Activated CD4-positive, alpha-beta memory T cell treated with anti-CD3 and anti-CD28 coated beads, Interleukin-2, amount 10 ng/mL, durations not matched to agents 7 days and 5 days (primary cell): Measurements from ENCODE around the gene KRTAP4-7. TPM values are rescaled to one million over a fixed set of nuclear protein-coding genes. Genes with fewer than 3 reads are reported as not detected.
"Not testable (repeated sequence)": the region's sequence is repeated elsewhere in the genome, so short reads cannot be mapped to it uniquely, and the experiment has no call there.

ENCODE experiments used
- CTCF ChIA-PET: fragments of 350-600 bp; sonication (Branson Sonifier 250); formaldehyde crosslinking; loops from one replicate; lab custom pipeline; 2021; ENCODE audit warnings: antibody characterized with exemption, inconsistent platforms; lab: Charles Lee
- POLR2A ChIA-PET: fragments of 350-600 bp; sonication (Branson Sonifier 250); formaldehyde crosslinking; loops from one replicate; lab custom pipeline; 2021; ENCODE audit warnings: antibody characterized with exemption; lab: Charles Lee
- DNase-seq: peaks from one replicate; pipeline ENCODE4 v3.0.0-alpha.2; 2020
- H3K27ac Mint-ChIP-seq: one replicate; pipeline ENCODE4 v1.8.0; 2021; ENCODE audit warnings: mild to moderate bottlenecking, mixed read lengths
- H3K27me3 Mint-ChIP-seq: one replicate; pipeline ENCODE4 v1.8.0; 2021; ENCODE audit warnings: mixed read lengths
- H3K36me3 Mint-ChIP-seq: one replicate; pipeline ENCODE4 v1.8.0; 2021; ENCODE audit warnings: low read depth, mixed read lengths
- H3K4me1 Mint-ChIP-seq: one replicate; pipeline ENCODE4 v1.8.0; 2021; ENCODE audit warnings: mixed read lengths
- H3K4me3 Mint-ChIP-seq: one replicate; pipeline ENCODE4 v1.8.0; 2021; ENCODE audit warnings: mild to moderate bottlenecking, mixed read lengths
- H3K9me3 Mint-ChIP-seq: one replicate; pipeline ENCODE4 v1.8.0; 2021; ENCODE audit warnings: mixed read lengths
- total RNA-seq, 2 experiments: library from RNA; stranded (reverse); gene quantifications; one replicate each; pipeline ENCODE4 v1.2.3, GENCODE V29; 2021

KRTAP4-7 gene
- not detected for total RNA-seq

DNA sequence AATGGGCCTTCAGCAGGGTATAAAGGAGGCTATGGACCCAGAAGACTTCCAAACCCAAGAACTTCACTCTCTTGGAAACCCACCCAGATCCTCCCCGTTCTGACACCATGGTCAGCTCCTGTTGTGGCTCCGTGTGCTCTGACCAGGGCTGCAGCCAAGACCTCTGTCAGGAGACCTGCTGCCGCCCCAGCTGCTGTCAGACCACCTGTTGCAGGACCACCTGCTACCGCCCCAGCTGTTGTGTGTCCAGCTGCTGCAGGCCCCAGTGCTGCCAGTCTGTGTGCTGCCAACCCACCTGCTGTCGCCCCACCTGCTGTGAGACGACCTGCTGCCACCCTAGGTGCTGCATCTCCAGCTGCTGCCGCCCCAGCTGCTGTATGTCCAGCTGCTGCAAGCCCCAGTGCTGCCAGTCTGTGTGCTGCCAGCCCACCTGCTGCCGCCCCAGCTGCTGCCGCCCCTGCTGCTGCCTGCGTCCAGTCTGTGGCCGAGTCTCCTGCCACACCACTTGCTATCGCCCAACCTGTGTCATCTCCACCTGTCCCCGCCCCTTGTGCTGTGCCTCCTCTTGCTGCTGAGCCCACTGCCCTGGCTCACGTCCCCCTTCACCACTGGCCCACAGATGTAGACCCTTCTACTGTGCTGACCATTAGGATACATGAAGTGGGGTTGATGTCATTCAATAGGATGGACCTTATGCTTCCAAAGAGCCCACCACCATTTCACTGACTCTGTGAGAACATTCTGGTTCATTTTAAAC, at the start of gene KRTAP4-7:
KRTAP4-7 (plus strand) TSS at position 51 of the 757 bp plus-strand sequence; CDS start at position 108, 57 bp downstream.
- H3K27ac Mint-ChIP-seq, DNase-seq, H3K4me3 Mint-ChIP-seq, H3K36me3 Mint-ChIP-seq, CTCF ChIA-PET, H3K4me1 Mint-ChIP-seq, H3K27me3 Mint-ChIP-seq, POLR2A ChIA-PET, H3K9me3 Mint-ChIP-seq: not testable (repeated sequence)

DNA sequence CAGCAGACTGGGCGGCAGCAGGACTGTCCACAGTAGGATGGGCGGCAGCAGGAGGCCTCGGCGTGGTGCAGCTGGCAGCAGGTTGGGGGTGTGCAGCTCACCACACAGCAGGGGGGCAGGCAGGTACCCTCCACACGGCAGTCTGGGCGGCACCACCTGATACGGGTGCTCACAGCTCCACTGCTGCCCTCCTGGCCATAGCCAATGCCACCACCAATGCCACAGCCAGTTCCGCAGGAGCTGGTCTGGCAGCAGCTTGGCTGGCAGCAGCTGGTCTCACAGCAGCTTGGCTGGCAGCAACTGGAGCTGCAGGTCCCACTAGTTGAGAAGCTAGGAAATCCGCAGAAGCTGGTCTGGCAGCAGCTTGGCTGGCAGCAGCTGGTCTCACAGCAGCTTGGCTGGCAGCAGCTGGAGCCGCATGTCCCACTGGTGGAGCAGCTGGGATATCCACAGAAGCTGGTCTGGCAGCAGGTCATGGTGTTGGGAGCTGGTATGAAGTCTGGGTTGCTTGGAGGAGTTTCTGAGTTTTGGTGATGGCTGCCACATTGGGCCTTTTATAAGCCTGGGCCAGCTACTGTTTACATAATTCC, 49.5 kb upstream of the KRTAP4-7 start, which contains the start of gene KRTAP1-3:
KRTAP1-3 (minus strand) TSS at position 529 of the 590 bp plus-strand sequence; CDS start at position 476, 53 bp downstream.
- H3K36me3 Mint-ChIP-seq, H3K27ac Mint-ChIP-seq, DNase-seq, POLR2A ChIA-PET, H3K4me3 Mint-ChIP-seq, CTCF ChIA-PET, H3K4me1 Mint-ChIP-seq, H3K9me3 Mint-ChIP-seq: not testable (repeated sequence)
- H3K27me3 Mint-ChIP-seq, result peaks cover 21% of the 10 kb centered on the region

DNA sequence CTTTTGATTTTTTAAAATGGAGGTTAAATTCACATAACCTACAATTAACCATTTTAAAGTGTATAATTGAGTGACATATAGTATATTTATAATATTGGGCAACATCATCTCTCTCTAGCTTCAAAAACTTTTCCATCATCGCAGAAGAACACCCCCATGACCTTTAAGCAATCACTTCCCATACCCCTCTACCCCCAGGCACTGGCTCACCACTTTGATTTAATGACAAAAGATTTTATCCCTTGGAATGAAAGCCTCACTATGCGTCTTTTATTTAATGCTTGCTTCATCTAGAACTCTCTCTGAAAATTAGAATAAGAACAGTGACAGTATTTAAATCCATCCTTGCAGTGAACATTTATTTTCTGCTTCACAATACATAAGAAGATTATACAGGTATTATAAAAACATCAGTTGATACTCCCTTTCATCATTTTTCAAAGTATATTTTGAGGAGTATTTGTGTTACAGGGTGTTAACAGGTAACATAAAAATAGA, 46.0 kb upstream of the KRTAP4-7 start:
- H3K36me3 Mint-ChIP-seq, result no peaks in the 10 kb centered on the region
- H3K27me3 Mint-ChIP-seq, result peaks cover 14% of the 10 kb centered on the region
- no peak overlapping the region for H3K27ac Mint-ChIP-seq
- CTCF ChIA-PET, result no interaction called here
- H3K4me1 Mint-ChIP-seq, result no peaks in the 10 kb centered on the region
- no peak for DNase-seq
- POLR2A ChIA-PET, result no interaction called here
- H3K9me3 Mint-ChIP-seq, result peaks cover 4% of the 10 kb centered on the region
- H3K4me3 Mint-ChIP-seq, result no peak overlapping the region

DNA sequence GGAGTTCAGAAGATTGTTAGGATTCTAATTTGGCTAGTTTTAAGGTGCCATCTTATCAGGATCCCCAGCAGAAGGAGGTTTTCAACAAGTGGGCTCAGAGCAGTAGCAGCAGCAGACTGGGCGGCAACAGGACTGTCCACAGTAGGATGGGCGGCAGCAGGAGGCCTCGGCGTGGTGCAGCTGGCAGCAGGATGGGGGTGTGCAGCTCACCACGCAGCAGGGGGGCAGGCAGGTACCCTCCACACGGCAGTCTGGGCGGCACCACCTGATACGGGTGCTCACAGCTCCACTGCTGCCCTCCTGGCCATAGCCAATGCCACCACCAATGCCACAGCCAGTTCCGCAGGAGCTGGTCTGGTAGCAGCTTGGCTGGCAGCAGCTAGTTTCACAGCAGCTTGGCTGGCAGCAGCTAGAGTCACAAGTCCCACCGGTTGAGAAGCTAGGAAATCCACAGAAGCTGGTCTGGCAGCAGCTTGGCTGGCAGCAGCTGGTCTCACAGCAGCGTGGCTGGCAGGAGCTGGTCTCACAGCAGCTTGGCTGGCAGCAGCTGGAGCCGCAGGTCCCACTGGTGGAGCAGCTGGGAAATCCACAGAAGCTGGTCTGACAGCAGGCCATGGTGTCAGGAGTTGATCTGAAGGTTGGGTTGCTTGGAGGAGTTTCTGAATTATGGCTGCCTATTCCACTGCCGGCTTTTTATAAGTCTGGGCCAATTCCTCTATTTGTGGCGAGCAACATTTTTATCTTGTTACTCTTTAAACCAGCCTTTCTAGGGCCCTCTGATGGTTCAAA, 43.0 kb upstream of the KRTAP4-7 start, which contains the start of gene KRTAP1-1:
KRTAP1-1 (minus strand) TSS at position 668 of the 789 bp plus-strand sequence; CDS start at position 615, 53 bp downstream.
- H3K4me1 Mint-ChIP-seq, DNase-seq, H3K4me3 Mint-ChIP-seq, H3K9me3 Mint-ChIP-seq, H3K36me3 Mint-ChIP-seq, CTCF ChIA-PET, POLR2A ChIA-PET, H3K27ac Mint-ChIP-seq: not testable (repeated sequence)
- peaks cover 20% of the 10 kb centered on the region for H3K27me3 Mint-ChIP-seq

DNA sequence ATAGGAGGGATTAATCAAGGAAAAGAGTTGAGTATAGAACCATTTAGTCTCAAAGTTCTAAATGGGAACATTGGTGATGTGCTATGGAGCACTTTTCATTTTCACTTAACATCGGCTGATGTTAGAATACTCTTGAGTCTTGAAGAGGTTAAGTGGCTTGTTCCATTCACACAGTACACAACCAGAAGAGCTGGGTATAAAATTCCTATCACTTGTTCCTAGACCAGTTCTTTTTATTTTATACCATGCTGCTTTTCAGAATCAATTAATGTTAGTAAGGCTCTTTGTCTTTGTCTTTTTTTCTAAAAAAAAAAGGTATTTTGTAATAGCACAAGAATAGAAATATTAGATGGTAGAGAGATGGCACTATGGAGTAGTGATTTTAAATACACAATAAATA, 41.0 kb upstream of the KRTAP4-7 start:
- ChIA-PET CTCF (no interaction called here), POLR2A (no interaction called here)
- no peak for DNase-seq
- no peak overlapping the region for H3K4me3 Mint-ChIP-seq
- no peak overlapping the region for H3K27ac Mint-ChIP-seq
- peaks cover 4% of the 10 kb centered on the region for H3K9me3 Mint-ChIP-seq
- peaks cover 22% of the 10 kb centered on the region for H3K27me3 Mint-ChIP-seq
- no peaks in the 10 kb centered on the region for H3K36me3 Mint-ChIP-seq
- no peaks in the 10 kb centered on the region for H3K4me1 Mint-ChIP-seq

DNA sequence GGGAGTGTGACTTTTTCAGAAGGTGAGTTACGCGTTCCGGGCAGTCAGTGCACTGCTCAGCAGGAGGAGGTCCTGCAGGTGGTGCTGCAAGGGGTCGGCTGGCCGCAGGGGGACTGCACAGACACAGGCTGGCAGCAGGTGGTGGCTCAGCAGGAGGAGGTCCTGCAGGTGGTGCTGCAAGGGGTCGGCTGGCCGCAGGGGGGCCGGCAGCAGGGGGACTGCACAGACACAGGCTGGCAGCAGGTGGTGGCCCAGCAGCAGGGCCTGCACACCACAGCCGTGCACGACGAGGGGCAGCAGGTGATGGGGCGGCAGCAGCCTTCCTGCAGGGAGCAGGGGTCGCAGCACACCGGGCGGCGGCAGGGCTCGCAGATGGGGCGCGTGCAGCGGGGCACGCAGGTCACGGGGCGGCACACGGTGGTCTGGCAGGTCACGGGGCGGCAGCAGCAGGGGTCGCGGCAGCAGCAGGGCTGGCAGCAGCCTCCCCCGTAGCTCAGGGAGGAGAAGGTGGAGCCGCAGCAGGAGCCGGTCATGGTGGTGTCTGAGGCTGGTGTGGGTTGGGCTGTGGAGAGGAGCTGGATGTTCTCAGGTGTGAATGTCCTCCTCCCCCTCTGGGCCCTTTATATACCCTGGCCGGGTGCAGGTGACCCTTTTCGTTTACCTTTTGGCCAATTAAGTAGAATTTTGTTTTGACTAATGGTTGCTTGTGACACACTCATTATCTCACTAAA, 37.0 kb upstream of the KRTAP4-7 start, which contains the start of gene KRTAP2-1:
KRTAP2-1 (minus strand) TSS at position 582 of the 731 bp plus-strand sequence; CDS start at position 533, 49 bp downstream.
- H3K9me3 Mint-ChIP-seq, H3K4me3 Mint-ChIP-seq, CTCF ChIA-PET, H3K27ac Mint-ChIP-seq, H3K4me1 Mint-ChIP-seq, DNase-seq, POLR2A ChIA-PET, H3K36me3 Mint-ChIP-seq: not testable (repeated sequence)
- H3K27me3 Mint-ChIP-seq, result peaks cover 15% of the 10 kb centered on the region

DNA sequence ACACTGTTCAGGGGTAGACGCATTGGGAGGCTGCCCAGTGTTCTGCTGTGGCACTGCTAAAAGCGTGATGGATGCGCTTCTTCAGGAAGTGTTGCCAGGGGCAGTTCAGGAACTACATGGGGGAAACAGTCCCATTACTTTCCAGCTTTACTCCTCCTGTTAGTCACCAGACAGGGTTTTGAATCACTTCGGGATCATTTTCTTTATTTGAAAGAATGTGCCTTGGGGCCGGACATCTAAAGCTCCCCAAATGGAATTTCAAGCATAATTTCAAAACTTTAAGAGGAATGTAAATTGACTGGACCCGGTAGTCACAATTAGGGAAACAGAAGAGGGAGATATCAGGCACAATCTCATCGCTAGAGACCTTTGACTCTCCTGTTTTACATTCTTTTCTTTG, 35.5 kb upstream of the KRTAP4-7 start:
- peaks cover 24% of the 10 kb centered on the region for H3K27me3 Mint-ChIP-seq

DNA sequence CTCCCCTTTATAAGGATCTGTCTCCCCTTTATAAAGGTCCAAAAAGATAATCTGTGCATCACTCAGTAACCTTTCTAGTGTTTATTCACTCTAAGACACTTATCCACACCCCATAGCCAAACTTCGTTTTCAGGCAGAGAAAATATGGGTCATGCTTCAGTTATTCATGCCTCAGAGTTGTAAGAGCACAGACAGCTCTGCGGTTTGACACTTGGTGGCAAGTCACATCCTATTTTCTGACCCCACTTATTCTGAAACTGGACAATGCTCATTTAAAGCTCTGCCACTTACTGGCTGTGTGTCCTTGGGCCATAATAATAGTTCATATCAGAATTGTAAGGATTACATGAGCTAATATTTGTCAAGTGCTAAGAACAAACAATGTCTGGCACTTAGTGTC, 34.8 kb upstream of the KRTAP4-7 start:
- H3K27me3 Mint-ChIP-seq, result peaks cover 26% of the 10 kb centered on the region
- no peak overlapping the region for H3K4me3 Mint-ChIP-seq
- H3K27ac Mint-ChIP-seq, result no peak overlapping the region
- DNase-seq, result no peak
- ChIA-PET POLR2A (no interaction called here), CTCF (no interaction called here)
- H3K9me3 Mint-ChIP-seq, result no peaks in the 10 kb centered on the region
- no peaks in the 10 kb centered on the region for H3K4me1 Mint-ChIP-seq
- no peaks in the 10 kb centered on the region for H3K36me3 Mint-ChIP-seq

More for the DNA sequence above, 35.5 kb upstream of the KRTAP4-7 start:
- DNase-seq, result no peak
- ChIA-PET CTCF (interaction anchor here (1.5 kb wide), 1 partner anchor 23 kb away, joined by 3 read pairs; no protein-coding TSS in a partner anchor), POLR2A (no interaction called here)
- Mint-ChIP-seq H3K27ac (no peak overlapping the region), H3K4me3 (no peak overlapping the region), H3K9me3 (no peaks in the 10 kb centered on the region), H3K4me1 (no peaks in the 10 kb centered on the region), H3K36me3 (no peaks in the 10 kb centered on the region)

DNA sequence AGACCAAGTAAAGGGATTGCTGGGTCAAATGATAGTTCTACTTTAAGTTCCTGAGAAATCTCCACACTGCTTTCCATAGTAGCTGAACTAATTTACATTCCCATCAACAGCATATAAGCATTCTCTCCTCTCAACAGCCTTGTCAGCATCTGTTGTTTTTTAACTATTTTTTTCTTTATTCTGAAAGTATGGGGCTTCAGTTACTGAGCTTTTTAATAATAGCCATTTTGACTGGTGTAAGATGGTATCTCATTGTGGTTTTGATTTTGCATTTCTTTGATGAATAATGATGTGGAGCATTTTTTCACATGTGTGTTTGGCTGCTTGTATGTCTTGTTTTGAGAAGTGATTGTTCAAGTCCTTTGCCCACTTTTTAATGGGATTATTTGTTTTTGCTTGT, 31.4 kb upstream of the KRTAP4-7 start:
- ChIA-PET CTCF (no interaction called here), POLR2A (no interaction called here)
- no peak overlapping the region for H3K4me3 Mint-ChIP-seq
- no peaks in the 10 kb centered on the region for H3K9me3 Mint-ChIP-seq
- H3K27ac Mint-ChIP-seq, result no peak overlapping the region
- DNase-seq, result no peak
- peaks cover 21% of the 10 kb centered on the region for H3K27me3 Mint-ChIP-seq
- H3K36me3 Mint-ChIP-seq, result no peaks in the 10 kb centered on the region
- no peaks in the 10 kb centered on the region for H3K4me1 Mint-ChIP-seq

DNA sequence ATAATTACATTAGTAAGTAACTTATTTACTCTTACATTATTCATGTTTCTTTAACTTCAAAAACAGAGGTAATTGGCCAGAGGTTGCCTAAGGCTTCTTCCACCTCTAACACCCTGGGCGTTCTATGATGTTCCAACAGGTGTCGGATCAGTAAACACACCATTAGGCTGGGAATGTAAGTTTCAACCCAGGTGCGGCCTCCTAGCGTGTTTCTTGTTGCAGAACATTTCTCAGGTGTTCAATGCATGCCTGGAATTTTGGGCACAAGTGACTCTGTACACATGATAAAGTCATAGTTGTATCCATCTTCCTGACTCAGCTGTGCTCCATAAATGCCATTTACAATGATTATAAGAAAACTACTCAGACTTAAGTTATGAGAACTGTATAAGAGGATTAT, 29.9 kb upstream of the KRTAP4-7 start:
- Mint-ChIP-seq H3K27me3 (peaks cover 23% of the 10 kb centered on the region), H3K36me3 (no peaks in the 10 kb centered on the region), H3K4me3 (no peak overlapping the region), H3K27ac (no peak overlapping the region), H3K9me3 (no peaks in the 10 kb centered on the region), H3K4me1 (no peaks in the 10 kb centered on the region)
- POLR2A ChIA-PET, result no interaction called here
- no peak for DNase-seq
- CTCF ChIA-PET, result no interaction called here

DNA sequence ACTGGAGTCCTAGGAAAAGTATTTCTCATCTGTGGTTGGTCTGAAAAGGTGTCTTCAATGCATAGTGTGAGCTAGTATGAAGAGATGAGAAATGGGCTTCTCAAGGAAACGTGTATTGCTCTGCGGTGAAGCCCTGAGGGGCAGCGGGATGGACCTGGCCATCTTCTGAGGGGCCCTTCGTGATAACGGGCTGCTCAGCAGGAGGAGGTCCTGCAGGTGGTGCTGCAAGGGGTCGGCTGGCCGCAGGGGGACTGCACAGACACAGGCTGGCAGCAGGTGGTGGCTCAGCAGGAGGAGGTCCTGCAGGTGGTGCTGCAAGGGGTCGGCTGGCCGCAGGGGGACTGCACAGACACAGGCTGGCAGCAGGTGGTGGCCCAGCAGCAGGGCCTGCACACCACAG, 29.4 kb upstream of the KRTAP4-7 start:
- DNase-seq, CTCF ChIA-PET, H3K36me3 Mint-ChIP-seq, H3K4me1 Mint-ChIP-seq, H3K27ac Mint-ChIP-seq, H3K9me3 Mint-ChIP-seq, POLR2A ChIA-PET, H3K4me3 Mint-ChIP-seq: not testable (repeated sequence)
- H3K27me3 Mint-ChIP-seq, result peaks cover 27% of the 10 kb centered on the region

DNA sequence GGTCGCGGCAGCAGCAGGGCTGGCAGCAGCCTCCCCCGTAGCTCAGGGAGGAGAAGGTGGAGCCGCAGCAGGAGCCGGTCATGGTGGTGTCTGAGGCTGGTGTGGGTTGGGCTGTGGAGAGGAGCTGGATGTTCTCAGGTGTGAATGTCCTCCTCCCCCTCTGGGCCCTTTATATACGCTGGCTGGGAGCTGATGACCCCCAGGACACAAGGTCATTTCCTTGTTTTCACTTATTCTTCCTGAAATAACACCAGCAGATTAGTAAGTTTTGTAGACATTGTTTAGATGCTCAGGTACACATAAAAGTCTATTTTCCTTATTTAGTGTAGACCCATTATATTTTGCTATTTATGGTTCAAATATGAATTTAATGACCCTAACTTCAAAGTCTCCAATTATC, 28.8 kb upstream of the KRTAP4-7 start, which contains the start of gene KRTAP2-2:
KRTAP2-2 (minus strand) TSS at position 101 of the 400 bp plus-strand sequence; CDS start at position 82, 19 bp downstream.
- H3K36me3 Mint-ChIP-seq, H3K4me1 Mint-ChIP-seq, H3K4me3 Mint-ChIP-seq, H3K27ac Mint-ChIP-seq, POLR2A ChIA-PET, CTCF ChIA-PET, H3K9me3 Mint-ChIP-seq, DNase-seq: not testable (repeated sequence)
- peaks cover 30% of the 10 kb centered on the region for H3K27me3 Mint-ChIP-seq
